Loucy (cell line): ENCODE results near the gene PRRT3.
A peak's percentile ranks its signal among the peaks of the same experiment; 100 is the strongest.

Experiments used
- EZH2phosphoT487 ChIP-seq: fragments of 200-600 bp; IDR thresholded peaks from 2 replicates; pipeline ENCODE4 v1.6.1; 2018; ENCODE audit warnings: antibody characterized with exemption, mild to moderate bottlenecking, moderate library complexity, borderline replicate concordance
- TF ChIP-seq, protein P1 (sequence below): fragments of 200-600 bp; sonication (generic); conservative IDR thresholded peaks from 2 replicates; pipeline ENCODE4 v1.5.1; 2014; ENCODE audit warnings: mild to moderate bottlenecking, antibody characterized with exemption, low read length

- TF ChIP-seq, protein P1, sequence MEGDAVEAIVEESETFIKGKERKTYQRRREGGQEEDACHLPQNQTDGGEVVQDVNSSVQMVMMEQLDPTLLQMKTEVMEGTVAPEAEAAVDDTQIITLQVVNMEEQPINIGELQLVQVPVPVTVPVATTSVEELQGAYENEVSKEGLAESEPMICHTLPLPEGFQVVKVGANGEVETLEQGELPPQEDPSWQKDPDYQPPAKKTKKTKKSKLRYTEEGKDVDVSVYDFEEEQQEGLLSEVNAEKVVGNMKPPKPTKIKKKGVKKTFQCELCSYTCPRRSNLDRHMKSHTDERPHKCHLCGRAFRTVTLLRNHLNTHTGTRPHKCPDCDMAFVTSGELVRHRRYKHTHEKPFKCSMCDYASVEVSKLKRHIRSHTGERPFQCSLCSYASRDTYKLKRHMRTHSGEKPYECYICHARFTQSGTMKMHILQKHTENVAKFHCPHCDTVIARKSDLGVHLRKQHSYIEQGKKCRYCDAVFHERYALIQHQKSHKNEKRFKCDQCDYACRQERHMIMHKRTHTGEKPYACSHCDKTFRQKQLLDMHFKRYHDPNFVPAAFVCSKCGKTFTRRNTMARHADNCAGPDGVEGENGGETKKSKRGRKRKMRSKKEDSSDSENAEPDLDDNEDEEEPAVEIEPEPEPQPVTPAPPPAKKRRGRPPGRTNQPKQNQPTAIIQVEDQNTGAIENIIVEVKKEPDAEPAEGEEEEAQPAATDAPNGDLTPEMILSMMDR: peak; percentile 27
- no peak for TF ChIP-seq EZH2phosphoT487
Observed at GRCh38 chr3:9957214-9957613, 5.0 kb upstream of the PRRT3 start.
